Measurements from ENCODE around the gene UBXN1. TPM values are rescaled to one million over a fixed set of nuclear protein-coding genes. Genes with fewer than 3 reads are reported as not detected.
"Not testable (repeated sequence)": the region's sequence is repeated elsewhere in the genome, so short reads cannot be mapped to it uniquely, and the experiment has no call there.

Gene UBXN1
- total RNA-seq, 1 experiment from 2014 or later = 150 TPM

DNA sequence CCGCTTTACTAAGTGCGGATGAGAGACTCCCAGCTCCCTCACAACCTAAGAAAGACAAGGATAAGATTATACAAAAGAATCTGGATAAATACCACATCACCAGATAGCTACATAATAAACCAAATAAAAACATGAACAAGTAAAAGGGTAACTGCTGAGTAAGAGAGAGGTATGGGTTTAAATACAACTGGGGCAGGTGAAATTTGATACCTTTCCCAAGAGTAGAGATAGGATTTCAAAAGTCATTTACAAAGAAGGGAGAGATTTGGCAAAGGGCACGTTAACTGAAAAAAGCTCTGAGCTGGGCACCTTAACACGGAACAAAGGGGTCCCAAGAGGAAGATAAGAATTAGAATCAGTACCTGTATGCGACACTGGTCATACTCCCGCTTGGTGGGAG lies 1.7 kb downstream of the UBXN1 start:
- Histone ChIP-seq H3K9me3 (ENCODE audit: insufficient read depth, low read depth) (no peaks in the 10 kb centered on the region), H3K27ac (peak overlapping the region; percentile 37; the same call in 1 of the 2 replicates), H3F3A (ENCODE audit: insufficient read depth, low read depth) (peaks cover 72% of the 10 kb centered on the region), H4K20me1 (ENCODE audit: insufficient read depth) (0 out of 2 replicates have a peak, but pooled peaks cover 5% of the 10 kb centered on the region), H3K4me3 (peak overlapping the region; percentile 76; the same call in 1 of the 2 replicates), H2AFZ (no peak overlapping the region), H3K9me2 (ENCODE audit: insufficient read depth) (no peaks in the 10 kb centered on the region), H3K27me3 (ENCODE audit: insufficient read depth, low read depth) (no peaks in the 10 kb centered on the region), H3K4me1 (replicated peaks; ENCODE audit: insufficient read depth) (peaks cover 44% of the 10 kb centered on the region), H3K79me2 (ENCODE audit: low read depth) (peaks cover 53% of the 10 kb centered on the region), H3K36me3 (ENCODE audit: low read depth) (peaks cover 26% of the 10 kb centered on the region; the same call in 1 of the 2 replicates), H3K4me2 (peak overlapping the region; percentile 81)
- TF ChIP-seq, protein P1, sequence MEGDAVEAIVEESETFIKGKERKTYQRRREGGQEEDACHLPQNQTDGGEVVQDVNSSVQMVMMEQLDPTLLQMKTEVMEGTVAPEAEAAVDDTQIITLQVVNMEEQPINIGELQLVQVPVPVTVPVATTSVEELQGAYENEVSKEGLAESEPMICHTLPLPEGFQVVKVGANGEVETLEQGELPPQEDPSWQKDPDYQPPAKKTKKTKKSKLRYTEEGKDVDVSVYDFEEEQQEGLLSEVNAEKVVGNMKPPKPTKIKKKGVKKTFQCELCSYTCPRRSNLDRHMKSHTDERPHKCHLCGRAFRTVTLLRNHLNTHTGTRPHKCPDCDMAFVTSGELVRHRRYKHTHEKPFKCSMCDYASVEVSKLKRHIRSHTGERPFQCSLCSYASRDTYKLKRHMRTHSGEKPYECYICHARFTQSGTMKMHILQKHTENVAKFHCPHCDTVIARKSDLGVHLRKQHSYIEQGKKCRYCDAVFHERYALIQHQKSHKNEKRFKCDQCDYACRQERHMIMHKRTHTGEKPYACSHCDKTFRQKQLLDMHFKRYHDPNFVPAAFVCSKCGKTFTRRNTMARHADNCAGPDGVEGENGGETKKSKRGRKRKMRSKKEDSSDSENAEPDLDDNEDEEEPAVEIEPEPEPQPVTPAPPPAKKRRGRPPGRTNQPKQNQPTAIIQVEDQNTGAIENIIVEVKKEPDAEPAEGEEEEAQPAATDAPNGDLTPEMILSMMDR (conservative IDR thresholded peaks at IDR 0.05) = no peak
- no peak for TF ChIP-seq EZH2 (IDR thresholded peaks at IDR 0.05; ENCODE audit: low read depth)
- ChIA-PET CTCF (interaction anchor here (0.5 to 0.6 kb wide), 2 partner anchors 198 to 301 kb away, joined by 3 to 5 read pairs; no protein-coding TSS in a partner anchor), POLR2A (ENCODE audit: unreplicated experiment) (interaction anchor here (0.6 to 0.7 kb wide), 3 partner anchors 21 to 885 kb away, joined by 6 to 9 read pairs (median 6); partner anchors contain the start of genes FEN1 and TMEM258)
- BruUV-seq (replicated peaks) = no TSS peak
- no peak for DNase-seq
- intact Hi-C loops (cut with micrococcal nuclease; ENCODE audit: unreplicated experiment) = loop anchor here (5.0 to 10.0 kb wide), 2 partner anchors 88 to 110 kb away; partner anchors contain the start of genes POLR2G and TMEM179B

DNA sequence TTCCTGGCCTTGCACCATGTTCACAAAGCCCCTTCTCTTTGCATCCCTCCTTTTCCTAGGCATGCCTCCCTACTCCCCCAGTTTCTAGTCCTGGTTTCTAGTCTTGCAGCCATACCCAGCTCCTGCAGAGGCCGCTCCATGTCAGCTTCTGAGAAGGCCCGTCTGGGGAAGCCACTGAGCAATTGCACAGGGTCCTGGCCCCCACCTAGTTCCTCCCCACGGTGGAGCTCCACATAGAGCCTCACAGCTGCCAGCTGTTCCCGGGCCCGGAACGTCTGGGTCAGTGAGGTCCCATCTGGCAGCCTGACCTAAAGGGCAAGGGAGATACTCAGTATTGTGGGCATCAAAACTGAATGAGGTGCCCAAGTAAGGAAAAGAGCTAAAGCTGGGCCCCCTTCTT lies 2.2 kb downstream of the UBXN1 start:
- ChIA-PET CTCF (interaction anchor here (0.5 to 0.6 kb wide), 2 partner anchors 197 to 301 kb away, joined by 3 to 5 read pairs; no protein-coding TSS in a partner anchor), POLR2A (ENCODE audit: unreplicated experiment) (interaction anchor here (0.6 to 0.7 kb wide), 3 partner anchors 22 to 884 kb away, joined by 6 to 9 read pairs (median 6); partner anchors contain the start of genes FEN1 and TMEM258)
- Histone ChIP-seq H3K79me2 (ENCODE audit: low read depth) (peaks cover 58% of the 10 kb centered on the region), H3K36me3 (ENCODE audit: low read depth) (peaks cover 26% of the 10 kb centered on the region; the same call in 1 of the 2 replicates), H3K9me2 (ENCODE audit: insufficient read depth) (no peaks in the 10 kb centered on the region), H3F3A (ENCODE audit: insufficient read depth, low read depth) (peaks cover 73% of the 10 kb centered on the region), H3K9me3 (ENCODE audit: insufficient read depth, low read depth) (no peaks in the 10 kb centered on the region), H3K27me3 (ENCODE audit: insufficient read depth, low read depth) (no peaks in the 10 kb centered on the region), H4K20me1 (ENCODE audit: insufficient read depth) (0 out of 2 replicates have a peak, but pooled peaks cover 5% of the 10 kb centered on the region), H3K4me3 (no peak overlapping the region), H2AFZ (no peak overlapping the region), H3K4me2 (peak overlapping the region; percentile 81; the same call in 1 of the 2 replicates), H3K27ac (no peak overlapping the region), H3K4me1 (replicated peaks; ENCODE audit: insufficient read depth) (peaks cover 44% of the 10 kb centered on the region)
- TF ChIP-seq, protein P1 (conservative IDR thresholded peaks at IDR 0.05) = no peak
- no peak for TF ChIP-seq EZH2 (IDR thresholded peaks at IDR 0.05; ENCODE audit: low read depth)
- no peak for DNase-seq
- BruUV-seq (replicated peaks) = no TSS peak
- intact Hi-C loops (cut with micrococcal nuclease; ENCODE audit: unreplicated experiment) = loop anchor here (5.0 to 10.0 kb wide), 2 partner anchors 88 to 111 kb away; partner anchors contain the start of genes POLR2G and TMEM179B

DNA sequence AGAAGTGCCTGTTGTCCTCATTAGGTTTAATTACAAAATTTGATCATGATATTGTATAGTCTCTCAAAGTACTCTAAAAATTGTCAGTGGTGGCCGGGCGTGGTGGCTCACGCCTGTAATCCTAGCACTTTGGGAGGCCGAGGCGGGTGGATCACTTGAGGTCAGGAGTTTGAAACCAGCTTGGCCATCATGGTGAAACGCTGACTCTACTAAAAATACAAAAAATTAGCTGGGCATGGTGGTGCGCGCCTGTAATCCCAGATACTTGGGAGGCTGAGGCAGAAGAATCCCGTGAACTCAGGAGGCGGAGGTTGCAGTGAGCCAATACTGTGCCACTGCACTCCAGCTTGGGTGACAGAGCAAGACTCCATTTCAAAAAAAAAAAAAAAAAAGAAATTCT lies 3.5 kb downstream of the UBXN1 start:
- intact Hi-C loops (cut with micrococcal nuclease; ENCODE audit: unreplicated experiment) = loop anchor here (5.0 to 10.0 kb wide), 2 partner anchors 89 to 112 kb away; partner anchors contain the start of genes POLR2G and TMEM179B
- CTCF ChIA-PET = interaction anchor here (0.6 to 0.7 kb wide), 4 partner anchors 10 to 92 kb away, joined by 3 to 8 read pairs (median 4); partner anchors contain the start of genes C11orf98 and CSKMT

More for the DNA sequence above, 3.5 kb downstream of the UBXN1 start:
- Histone ChIP-seq H3K4me1 (replicated peaks; ENCODE audit: insufficient read depth) (peaks cover 46% of the 10 kb centered on the region), H3F3A (ENCODE audit: insufficient read depth, low read depth) (peaks cover 71% of the 10 kb centered on the region), H3K79me2 (ENCODE audit: low read depth) (peaks cover 67% of the 10 kb centered on the region), H3K36me3 (ENCODE audit: low read depth) (peaks cover 26% of the 10 kb centered on the region; the same call in 1 of the 2 replicates)
- not testable (repeated sequence) for H2AFZ ChIP-seq; H3K4me3 ChIP-seq; DNase-seq; H4K20me1 ChIP-seq (ENCODE audit: insufficient read depth); H3K9me2 ChIP-seq (ENCODE audit: insufficient read depth); H3K4me2 ChIP-seq; H3K9me3 ChIP-seq (ENCODE audit: insufficient read depth, low read depth); BruUV-seq (replicated peaks); H3K27ac ChIP-seq; H3K27me3 ChIP-seq (ENCODE audit: insufficient read depth, low read depth)
- POLR2A ChIA-PET (ENCODE audit: unreplicated experiment) = interaction anchor here (0.6 to 1.4 kb wide), 3 partner anchors 10 to 1829 kb away, joined by 5 to 24 read pairs (median 12); partner anchors contain the start of genes C11orf98 and CSKMT
